ENCODE measurements around the gene STAG2. TPM values are rescaled to one million over a fixed set of nuclear protein-coding genes. Genes with fewer than 3 reads are reported as not detected.

STAG2 gene
- total and polyA plus RNA-seq, 2 of the 13 experiments (the other 11 are each of a cell fraction or from before 2014, with no cell fraction given): 21.0 to 50.8 TPM

GRCh38 chrX:123990602-123991001 lies 29.1 kb downstream of the STAG2 start:
- TF ChIP-seq ZFP82 (CRISPR knock-in tag; IDR thresholded peaks at IDR 0.05; ENCODE audit: borderline replicate concordance) (no peak), NPAS2 (CRISPR knock-in tag; IDR thresholded peaks at IDR 0.05; ENCODE audit: borderline replicate concordance) (no peak), ZNF570 (CRISPR knock-in tag; IDR thresholded peaks at IDR 0.05; ENCODE audit: borderline replicate concordance) (no peak), ZNF777 (CRISPR knock-in tag; IDR thresholded peaks at IDR 0.05) (no peak), ZNF577 (CRISPR knock-in tag; IDR thresholded peaks at IDR 0.05; ENCODE audit: borderline replicate concordance, low read depth) (no peak), CREB3 (CRISPR knock-in tag; IDR thresholded peaks at IDR 0.05) (no peak), MTF1 (CRISPR knock-in tag; IDR thresholded peaks at IDR 0.05) (no peak), YY1 (IDR thresholded peaks at IDR 0.05; ENCODE audit: insufficient read depth, insufficient replicate concordance, low read depth, low read length) (no peak), BRD4 (CRISPR knock-in tag; IDR thresholded peaks at IDR 0.05) (no peak), ZNF253 (CRISPR knock-in tag; IDR thresholded peaks at IDR 0.05; ENCODE audit: borderline replicate concordance) (no peak), ZNF296 (CRISPR knock-in tag; conservative IDR thresholded peaks at IDR 0.05) (no peak), EHMT2 (IDR thresholded peaks at IDR 0.05; ENCODE audit: borderline replicate concordance, low read depth, low read length) (no peak)
- TF ChIP-seq, protein P1, sequence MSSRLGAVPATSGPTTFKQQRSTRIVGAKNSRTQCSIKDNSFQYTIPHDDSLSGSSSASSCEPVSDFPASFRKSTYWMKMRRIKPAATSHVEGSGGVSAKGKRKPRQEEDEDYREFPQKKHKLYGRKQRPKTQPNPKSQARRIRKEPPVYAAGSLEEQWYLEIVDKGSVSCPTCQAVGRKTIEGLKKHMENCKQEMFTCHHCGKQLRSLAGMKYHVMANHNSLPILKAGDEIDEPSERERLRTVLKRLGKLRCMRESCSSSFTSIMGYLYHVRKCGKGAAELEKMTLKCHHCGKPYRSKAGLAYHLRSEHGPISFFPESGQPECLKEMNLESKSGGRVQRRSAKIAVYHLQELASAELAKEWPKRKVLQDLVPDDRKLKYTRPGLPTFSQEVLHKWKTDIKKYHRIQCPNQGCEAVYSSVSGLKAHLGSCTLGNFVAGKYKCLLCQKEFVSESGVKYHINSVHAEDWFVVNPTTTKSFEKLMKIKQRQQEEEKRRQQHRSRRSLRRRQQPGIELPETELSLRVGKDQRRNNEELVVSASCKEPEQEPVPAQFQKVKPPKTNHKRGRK (CRISPR knock-in tag; IDR thresholded peaks at IDR 0.05): no peak
- ATAC-seq (no peak), DNase-seq (ENCODE audit: low spot score) (no peak), FAIRE-seq (no peak)
- H3K9ac ChIP-seq (ENCODE audit: insufficient read depth, low read depth, low read length): no peak overlapping the region
- H3K9me3 ChIP-seq (ENCODE audit: low read length): no peaks in the 10 kb centered on the region
- in situ Hi-C loops (cut with HindIII; ENCODE audit: extremely low pct_ligation_motif_present, low pct_unique_long_range_greater_than_20kb) (no loop called here), intact Hi-C loops (cut with micrococcal nuclease; ENCODE audit: unreplicated experiment) (no loop called here)
- H3K27ac ChIP-seq (ENCODE audit: extremely low read length, insufficient read depth, low read length): no peak overlapping the region
- ChIA-PET CTCF (ENCODE audit: low intra/inter-chr PET ratio, low total read pairs) (no interaction called here), POLR2A (no interaction called here)
- no peaks in the 10 kb centered on the region for H3K27me3 ChIP-seq (ENCODE audit: control insufficient read depth in 1 of 2, insufficient read depth in 2 of 2, low read length in 2 of 2)
- H2AFZ ChIP-seq (ENCODE audit: low read length): no peak overlapping the region
- H3K4me3 ChIP-seq (replicated peaks in 1 of 3; ENCODE audit: insufficient read depth in 1 of 3, low read depth in 2 of 3, low read length in 3 of 3): no peak overlapping the region
- H3K4me1 ChIP-seq (ENCODE audit: insufficient read depth, low read length): no peaks in the 10 kb centered on the region
- peaks cover 11% of the 10 kb centered on the region; the same call in 1 of the 2 replicates for H4K20me1 ChIP-seq (ENCODE audit: insufficient read depth, low read length)
- 100% methylated on average over 1 of the region's 3 CpGs for WGBS (ENCODE audit: low lambda C conversion rate)
- H3K36me3 ChIP-seq (replicated peaks in 1 of 2; ENCODE audit: control insufficient read depth in 1 of 2, insufficient read depth in 2 of 2, low read length in 2 of 2): no peaks in the 10 kb centered on the region
- no TSS peak for BruUV-seq (replicated peaks)
- H3K4me2 ChIP-seq (ENCODE audit: low read depth, low read length): no peak overlapping the region
- H3K79me2 ChIP-seq (ENCODE audit: insufficient read depth, low read length): peaks cover 81% of the 10 kb centered on the region

All from HepG2 (cell line).